Keratinocyte (primary cell): ENCODE results near the gene ADAMTS2. TPM values are rescaled to one million over a fixed set of nuclear protein-coding genes. Genes with fewer than 3 reads are reported as not detected.

Source experiments
- DNase-seq: peaks from one replicate; pipeline ENCODE4 v3.0.0-alpha.2; 2011; ENCODE audit warnings: low read depth, missing footprints, low spot score
- FAIRE-seq: peaks from 2 replicates; lab custom pipeline; 2011; peaks lifted over from hg19 to GRCh38; lab: Jason Lieb, UNC
- H2AFZ ChIP-seq: 2 replicates; pipeline ENCODE4 v1.6.0; 2012; ENCODE audit warnings: low read length, control low read depth, inconsistent platforms; ENCODE audit not compliant: control insufficient read depth
- H3K27ac ChIP-seq: 2 replicates; pipeline ENCODE4 v1.5.1; 2011; ENCODE audit warnings: low read length; ENCODE audit not compliant: control insufficient read depth, insufficient read depth
- H3K27me3 ChIP-seq: 3 replicates; pipeline ENCODE4 v1.6.0; 2011; ENCODE audit warnings: low read length; ENCODE audit not compliant: control insufficient read depth, insufficient read depth; ENCODE audit errors: extremely low read depth
- H3K36me3 ChIP-seq, 2 experiments: 2 replicates in 1 of 2; 3 replicates in 1 of 2; pipeline ENCODE4 v1.5.1; 2011; ENCODE audit warnings: low read length in 2 of 2, mild to moderate bottlenecking in 1 of 2; ENCODE audit not compliant: control insufficient read depth in 2 of 2, insufficient read depth in 2 of 2; ENCODE audit errors: extremely low read depth in 1 of 2
- H3K4me1 ChIP-seq: 3 replicates; pipeline ENCODE4 v1.5.1; 2011; ENCODE audit warnings: low read length; ENCODE audit not compliant: control insufficient read depth, insufficient read depth; ENCODE audit errors: extremely low read depth
- H3K4me2 ChIP-seq: 3 replicates; pipeline ENCODE4 v1.6.0; 2011; ENCODE audit warnings: low read depth, low read length; ENCODE audit not compliant: control insufficient read depth, insufficient read depth; ENCODE audit errors: extremely low read depth
- H3K4me3 ChIP-seq, 3 experiments: fragments of 200-600 bp in 1 of 3; sonication (generic) in 1 of 3; 2 replicates in 2 of 3; 3 replicates in 1 of 3; pipeline ENCODE4 v1.5.1; 2011 to 2016; ENCODE audit warnings: low read length in 3 of 3, mild to moderate bottlenecking in 3 of 3, control low read depth in 2 of 3, inconsistent platforms in 1 of 3, low read depth in 1 of 3, mixed read lengths in 1 of 3, mixed run types in 1 of 3, moderate library complexity in 1 of 3; ENCODE audit not compliant: control insufficient read depth in 2 of 3, insufficient read depth in 2 of 3; ENCODE audit errors: extremely low read depth in 1 of 3
- H3K79me2 ChIP-seq: 2 replicates; pipeline ENCODE4 v1.6.0; 2012; ENCODE audit warnings: low read length; ENCODE audit not compliant: control insufficient read depth, insufficient read depth
- H3K9ac ChIP-seq: 3 replicates; pipeline ENCODE4 v1.6.0; 2011; ENCODE audit warnings: low read length; ENCODE audit not compliant: control insufficient read depth, insufficient read depth; ENCODE audit errors: extremely low read depth
- H3K9me1 ChIP-seq: 3 replicates; pipeline ENCODE4 v1.6.0; 2011; ENCODE audit warnings: low read length; ENCODE audit not compliant: control insufficient read depth, insufficient read depth; ENCODE audit errors: extremely low read depth
- H3K9me3 ChIP-seq: 2 replicates; pipeline ENCODE4 v1.5.1; 2012; ENCODE audit warnings: low read depth, low read length; ENCODE audit not compliant: control insufficient read depth
- H4K20me1 ChIP-seq: 3 replicates; pipeline ENCODE4 v1.6.0; 2011; ENCODE audit warnings: low read length; ENCODE audit not compliant: control insufficient read depth, insufficient read depth; ENCODE audit errors: extremely low read depth
- EZH2 ChIP-seq: IDR thresholded peaks from one replicate; pipeline ENCODE4 v1.6.1; 2012; ENCODE audit warnings: inconsistent platforms, mild to moderate bottlenecking, low read length, moderate library complexity
- dilution Hi-C: fragments of 300-500 bp; cut with MboI; formaldehyde crosslinking; loops from one replicate; pipeline ENCODE4 v1.7.0; 2020; ENCODE audit warnings: low sequenced_read_pairs; ENCODE audit not compliant: extremely low pct_ligation_motif_present
- polyA plus RNA-seq, 5 experiments: library from polyadenylated mRNA; depleted of rRNA in 3 of 5; stranded (reverse) in 3 of 5; stranded (forward) in 1 of 5; unstranded in 1 of 5; fragments of >200 nt; gene quantifications; 1 replicate in 1 of 5; 2 replicates in 3 of 5; 3 replicates in 1 of 5; pipeline versions ENCODE4 v1.2.1 to v1.2.3, GENCODE V29; 2011 to 2012; ENCODE audit warnings: missing spikeins in 2 of 5, low read depth in 1 of 5, low replicate concordance in 1 of 5
- TF ChIP-seq, protein P1 (sequence below), 3 experiments: IDR thresholded peaks in 1 of 3; conservative IDR thresholded peaks in 1 of 3; optimal IDR thresholded peaks in 1 of 3; 2 replicates in 2 of 3; 3 replicates in 1 of 3; pipeline versions ENCODE3 to v1.5.1; 2011; ENCODE audit warnings: low read length in 3 of 3, mild to moderate bottlenecking in 3 of 3, moderate library complexity in 2 of 3, control low read depth in 1 of 3, inconsistent platforms in 1 of 3; ENCODE audit not compliant: insufficient read depth in 2 of 3; ENCODE audit errors: extremely low read depth in 1 of 3

Gene ADAMTS2
- polyA plus RNA-seq, 1 donor (not counting 4 experiments of a cell fraction or from before 2014, with no cell fraction given), result not detected

DNA sequence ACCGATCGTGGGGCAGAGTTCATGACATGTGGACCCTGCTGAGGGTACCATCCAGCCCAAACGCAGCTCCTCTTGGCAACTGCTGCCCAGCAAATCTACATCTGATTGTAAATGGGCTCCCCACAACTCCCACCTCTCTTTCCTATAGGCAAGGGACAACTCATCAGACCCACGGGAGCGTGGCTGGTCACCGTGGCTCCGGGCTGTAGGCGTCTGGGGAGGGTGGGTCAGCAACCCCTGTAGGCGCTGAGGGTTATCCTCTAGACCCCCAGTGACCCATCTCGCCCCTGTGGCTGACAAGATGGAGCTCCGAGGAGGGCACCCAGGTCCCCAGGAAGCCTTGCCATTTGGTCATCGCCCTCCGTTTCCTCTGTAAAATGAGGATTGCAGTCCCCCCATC, 162.7 kb downstream of the ADAMTS2 start:
- no peak overlapping the region for H3K4me3 ChIP-seq
- no peak overlapping the region for H3K4me2 ChIP-seq
- dilution Hi-C loops, result no loop called here
- no peak overlapping the region for H3K9ac ChIP-seq
- no peaks in the 10 kb centered on the region for H3K36me3 ChIP-seq
- H3K27me3 ChIP-seq, result no peaks in the 10 kb centered on the region
- H3K9me1 ChIP-seq, result no peaks in the 10 kb centered on the region
- no peaks in the 10 kb centered on the region for H3K4me1 ChIP-seq
- peaks cover 14% of the 10 kb centered on the region for H3K9me3 ChIP-seq
- TF ChIP-seq EZH2, result no peak
- TF ChIP-seq, protein P1, sequence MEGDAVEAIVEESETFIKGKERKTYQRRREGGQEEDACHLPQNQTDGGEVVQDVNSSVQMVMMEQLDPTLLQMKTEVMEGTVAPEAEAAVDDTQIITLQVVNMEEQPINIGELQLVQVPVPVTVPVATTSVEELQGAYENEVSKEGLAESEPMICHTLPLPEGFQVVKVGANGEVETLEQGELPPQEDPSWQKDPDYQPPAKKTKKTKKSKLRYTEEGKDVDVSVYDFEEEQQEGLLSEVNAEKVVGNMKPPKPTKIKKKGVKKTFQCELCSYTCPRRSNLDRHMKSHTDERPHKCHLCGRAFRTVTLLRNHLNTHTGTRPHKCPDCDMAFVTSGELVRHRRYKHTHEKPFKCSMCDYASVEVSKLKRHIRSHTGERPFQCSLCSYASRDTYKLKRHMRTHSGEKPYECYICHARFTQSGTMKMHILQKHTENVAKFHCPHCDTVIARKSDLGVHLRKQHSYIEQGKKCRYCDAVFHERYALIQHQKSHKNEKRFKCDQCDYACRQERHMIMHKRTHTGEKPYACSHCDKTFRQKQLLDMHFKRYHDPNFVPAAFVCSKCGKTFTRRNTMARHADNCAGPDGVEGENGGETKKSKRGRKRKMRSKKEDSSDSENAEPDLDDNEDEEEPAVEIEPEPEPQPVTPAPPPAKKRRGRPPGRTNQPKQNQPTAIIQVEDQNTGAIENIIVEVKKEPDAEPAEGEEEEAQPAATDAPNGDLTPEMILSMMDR (optimal IDR thresholded peaks at IDR 0.05 in 1 of 3, IDR thresholded peaks at IDR 0.05 in 1 of 3, conservative IDR thresholded peaks at IDR 0.05 in 1 of 3; ENCODE audit: extremely low read depth in 1 of 3, insufficient read depth in 2 of 3, low read length in 3 of 3), result no peak
- DNase-seq (no peak), FAIRE-seq (no peak)
- H4K20me1 ChIP-seq, result no peaks in the 10 kb centered on the region
- H3K79me2 ChIP-seq, result no peaks in the 10 kb centered on the region
- H2AFZ ChIP-seq, result no peak overlapping the region
- no peak overlapping the region for H3K27ac ChIP-seq

DNA sequence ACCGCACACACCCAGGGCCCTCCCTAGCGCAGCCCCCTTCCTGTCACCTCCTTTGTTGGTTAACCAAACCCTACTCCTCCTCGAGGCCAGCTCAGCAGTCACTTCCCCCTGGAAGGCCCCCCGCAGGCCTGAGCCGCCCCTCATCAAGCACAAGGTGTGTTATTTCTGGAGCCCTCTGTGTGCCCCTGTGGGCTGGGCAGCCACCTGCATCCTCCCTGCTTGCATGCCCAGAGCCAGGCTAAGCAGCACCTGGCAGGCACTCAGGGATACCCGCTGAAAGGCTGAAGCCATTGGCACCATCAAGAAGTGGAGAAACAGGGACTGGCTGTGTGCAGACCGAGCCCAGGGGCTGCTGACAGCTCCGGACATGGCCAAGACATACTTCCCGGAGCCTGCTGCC, 163.3 kb downstream of the ADAMTS2 start:
- dilution Hi-C loops, result no loop called here
- DNase-seq, result no peak
- FAIRE-seq, result no peak

More for the DNA sequence above, 163.3 kb downstream of the ADAMTS2 start:
- Histone ChIP-seq H2AFZ (no peak overlapping the region), H3K9ac (no peak overlapping the region), H3K36me3 (no peaks in the 10 kb centered on the region), H3K4me1 (no peaks in the 10 kb centered on the region), H3K4me2 (no peak overlapping the region), H3K27ac (no peak overlapping the region), H3K4me3 (no peak overlapping the region), H3K79me2 (no peaks in the 10 kb centered on the region), H3K9me3 (peaks cover 14% of the 10 kb centered on the region), H4K20me1 (no peaks in the 10 kb centered on the region), H3K9me1 (no peaks in the 10 kb centered on the region), H3K27me3 (no peaks in the 10 kb centered on the region)
- TF ChIP-seq EZH2, result no peak
- TF ChIP-seq, protein P1 (optimal IDR thresholded peaks at IDR 0.05 in 1 of 3, IDR thresholded peaks at IDR 0.05 in 1 of 3, conservative IDR thresholded peaks at IDR 0.05 in 1 of 3; ENCODE audit: extremely low read depth in 1 of 3, insufficient read depth in 2 of 3, low read length in 3 of 3), result no peak
